ENCODE results near the gene RAD51AP2. TPM values are rescaled to one million over a fixed set of nuclear protein-coding genes. Genes with fewer than 3 reads are reported as not detected.

RAD51AP2 gene
- total and polyA plus RNA-seq, 2 of the 8 experiments (the other 6 are each of a cell fraction or from before 2014, with no cell fraction given) = 0.02 to 0.20 TPM

DNA sequence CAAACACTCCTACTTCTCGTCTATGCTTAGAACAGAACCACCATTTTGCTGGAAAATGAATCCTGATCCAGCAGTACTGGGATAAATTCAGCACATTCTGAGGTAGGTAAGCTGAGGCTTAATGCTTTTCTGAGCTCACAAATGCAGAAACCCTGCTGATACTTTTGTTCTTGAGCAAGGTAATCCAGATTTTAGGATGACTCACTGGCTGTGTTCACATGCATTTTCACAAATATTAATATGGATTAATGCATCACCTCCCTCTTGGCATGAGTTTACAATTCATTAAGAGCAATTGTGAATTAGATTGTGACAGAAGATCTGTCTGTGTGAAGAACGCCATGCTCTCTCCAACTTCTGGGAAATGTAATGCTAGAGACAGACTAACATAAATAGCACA, 42.2 kb downstream of the RAD51AP2 start:
- Histone ChIP-seq H2BK15ac (ENCODE audit: low read length) (no peak overlapping the region), H2BK20ac (ENCODE audit: low read length) (no peak overlapping the region), H2BK120ac (replicated peaks; ENCODE audit: low read depth, low read length) (no peak overlapping the region), H2AFZ (ENCODE audit: low read length) (peak overlapping the region; percentile 93), H3K9ac (replicated peaks in 1 of 4; ENCODE audit: extremely low read depth in 1 of 4, low read depth in 3 of 4, low read length in 3 of 4) (no peak overlapping the region), H3K18ac (ENCODE audit: extremely low read depth, low read length) (no peak overlapping the region), H3K9me3 (ENCODE audit: insufficient read depth in 2 of 2, low read depth in 1 of 2, low read length in 1 of 2) (no peaks in the 10 kb centered on the region), H3K27ac (ENCODE audit: low read depth, low read length) (no peak overlapping the region), H3K4me3 (ENCODE audit: extremely low read depth in 1 of 4, insufficient read depth in 2 of 4, low read depth in 3 of 4, low read length in 4 of 4) (no peak overlapping the region), H3K79me1 (ENCODE audit: low read depth, low read length) (no peaks in the 10 kb centered on the region), H3K36me3 (ENCODE audit: control insufficient read depth in 2 of 4, insufficient read depth in 4 of 4, low read length in 3 of 4) (no peaks in the 10 kb centered on the region), H2AK5ac (ENCODE audit: low read depth, low read length) (no peak overlapping the region), H2BK12ac (ENCODE audit: low read depth, low read length) (no peak overlapping the region), H3K56ac (replicated peaks; ENCODE audit: insufficient read length, low read depth, low read length) (no peak overlapping the region), H4K20me1 (replicated peaks in 1 of 2; ENCODE audit: control insufficient read depth in 1 of 2, insufficient read depth in 2 of 2, low read length in 2 of 2) (no peaks in the 10 kb centered on the region), H4K91ac (replicated peaks; ENCODE audit: insufficient read length, low read length) (no peak overlapping the region), H3K79me2 (ENCODE audit: control insufficient read depth in 1 of 2, insufficient read depth in 2 of 2, low read length in 2 of 2) (no peaks in the 10 kb centered on the region), H3K27me3 (replicated peaks in 1 of 4; ENCODE audit: control insufficient read depth in 3 of 4, extremely low read depth in 1 of 4, insufficient read depth in 3 of 4, low read length in 3 of 4) (no peaks in the 10 kb centered on the region), H3K4me2 (ENCODE audit: insufficient read depth in 1 of 2, low read depth in 2 of 2, low read length in 2 of 2) (no peak overlapping the region), H3K4ac (replicated peaks; ENCODE audit: insufficient read length, low read depth, low read length) (no peak overlapping the region), H3K23me2 (ENCODE audit: low read depth, low read length) (no peaks in the 10 kb centered on the region; the same call in 1 of the 2 replicates), H3K4me1 (replicated peaks in 1 of 4; ENCODE audit: control insufficient read depth in 3 of 4, insufficient read depth in 4 of 4, low read length in 3 of 4) (no peaks in the 10 kb centered on the region; a peak in 2 of 7 replicates), H4K8ac (ENCODE audit: extremely low read depth, insufficient read depth, low read length) (no peak overlapping the region), H4K5ac (ENCODE audit: insufficient read length, low read depth, low read length) (no peak overlapping the region), H3K14ac (ENCODE audit: insufficient read length) (no peak overlapping the region), H2BK5ac (ENCODE audit: low read depth, low read length) (no peak overlapping the region), H3K23ac (ENCODE audit: insufficient read length) (no peak overlapping the region)
- CTCF ChIA-PET (ENCODE audit: partially characterized antibody) = interaction anchor here (1.7 kb wide), 1 partner anchor 170 kb away, joined by 3 read pairs; no protein-coding TSS in a partner anchor
- DNase-seq (ENCODE audit: low read depth in 1 of 2, low spot score in 2 of 2) (no peak), FAIRE-seq (no peak)
- POLR2A ChIA-PET (ENCODE audit: partially characterized antibody) = no interaction called here
- TF ChIP-seq KDM4A (IDR thresholded peaks at IDR 0.05; ENCODE audit: low read depth, low read length, severe bottlenecking) (no peak), TEAD4 (IDR thresholded peaks at IDR 0.05; ENCODE audit: low read depth, low read length) (no peak), ASH2L (IDR thresholded peaks at IDR 0.05; ENCODE audit: low read length) (no peak), KDM1A (IDR thresholded peaks at IDR 0.05; ENCODE audit: borderline replicate concordance, low read length) (no peak), SIN3A (conservative IDR thresholded peaks at IDR 0.05 in 1 of 2, IDR thresholded peaks at IDR 0.05 in 1 of 2; ENCODE audit: low read depth in 1 of 2, low read length in 2 of 2) (no peak), POLR2AphosphoS5 (IDR thresholded peaks at IDR 0.05; ENCODE audit: low read depth, low read length) (no peak), JUN (IDR thresholded peaks at IDR 0.05; ENCODE audit: low read depth, low read length) (no peak)
- 82% methylated on average over 2 of the region's 2 CpGs; no CpG with 5 or more reads in 1 of the 2 experiments for WGBS, 2 experiments (ENCODE audit: extremely low coverage in 1 of 2, insufficient coverage in 1 of 2, insufficient read length in 1 of 2, insufficient replicate concordance in 2 of 2, low coverage in 1 of 2, low lambda C conversion rate in 2 of 2, missing lambda C conversion rate in 1 of 2)

All from H1 (cell line).